NB4 (cell line): Measurements from ENCODE around the gene MADD.

ENCODE experiments used
- DNase-seq: peaks from one replicate; pipeline ENCODE4 v3.0.0; 2010; ENCODE audit warnings: low read depth
- H3K4me3 ChIP-seq: one replicate; pipeline ENCODE4 v1.5.1; 2011; ENCODE audit warnings: mild to moderate bottlenecking, low read depth, low read length, moderate library complexity
- MAX ChIP-seq: IDR thresholded peaks from 2 replicates; pipeline ENCODE4 v1.6.1; 2011; ENCODE audit warnings: low read depth, low read length
- MYC ChIP-seq: IDR thresholded peaks from 2 replicates; pipeline ENCODE4 v1.6.1; 2011; ENCODE audit warnings: low read depth, low read length
- POLR2A ChIP-seq: IDR thresholded peaks from 2 replicates; pipeline ENCODE4 v1.6.1; 2011; ENCODE audit warnings: mild to moderate bottlenecking; ENCODE audit not compliant: insufficient read length; ENCODE audit errors: extremely low read depth
- TF ChIP-seq, protein P1 (sequence below): IDR thresholded peaks from one replicate; pipeline ENCODE4 v1.5.1; 2012; ENCODE audit warnings: low read depth, low read length

MADD gene

DNA sequence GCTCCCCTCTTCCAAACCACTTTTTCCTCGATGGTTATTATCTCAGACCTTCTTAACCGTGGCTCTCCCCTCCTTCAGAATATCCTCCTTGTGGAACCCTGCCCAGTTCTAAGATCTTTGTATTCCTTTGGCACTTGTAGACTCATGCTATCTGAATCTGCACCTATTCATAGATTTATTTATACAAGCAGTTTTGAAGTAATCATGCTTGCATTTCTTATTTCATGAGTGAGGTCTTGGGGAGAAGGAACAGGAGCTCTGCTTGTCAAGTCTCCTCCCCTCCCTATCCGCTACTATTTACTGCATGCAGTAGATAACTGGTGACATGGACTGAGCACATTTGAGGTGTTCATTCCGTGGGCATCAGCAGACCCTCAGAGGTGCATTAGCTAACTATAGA, 5.4 kb upstream of the MADD start:
- H3K4me3 ChIP-seq, result no peak overlapping the region
- DNase-seq, result no peak
- no peak for TF ChIP-seq POLR2A
- TF ChIP-seq, protein P1, sequence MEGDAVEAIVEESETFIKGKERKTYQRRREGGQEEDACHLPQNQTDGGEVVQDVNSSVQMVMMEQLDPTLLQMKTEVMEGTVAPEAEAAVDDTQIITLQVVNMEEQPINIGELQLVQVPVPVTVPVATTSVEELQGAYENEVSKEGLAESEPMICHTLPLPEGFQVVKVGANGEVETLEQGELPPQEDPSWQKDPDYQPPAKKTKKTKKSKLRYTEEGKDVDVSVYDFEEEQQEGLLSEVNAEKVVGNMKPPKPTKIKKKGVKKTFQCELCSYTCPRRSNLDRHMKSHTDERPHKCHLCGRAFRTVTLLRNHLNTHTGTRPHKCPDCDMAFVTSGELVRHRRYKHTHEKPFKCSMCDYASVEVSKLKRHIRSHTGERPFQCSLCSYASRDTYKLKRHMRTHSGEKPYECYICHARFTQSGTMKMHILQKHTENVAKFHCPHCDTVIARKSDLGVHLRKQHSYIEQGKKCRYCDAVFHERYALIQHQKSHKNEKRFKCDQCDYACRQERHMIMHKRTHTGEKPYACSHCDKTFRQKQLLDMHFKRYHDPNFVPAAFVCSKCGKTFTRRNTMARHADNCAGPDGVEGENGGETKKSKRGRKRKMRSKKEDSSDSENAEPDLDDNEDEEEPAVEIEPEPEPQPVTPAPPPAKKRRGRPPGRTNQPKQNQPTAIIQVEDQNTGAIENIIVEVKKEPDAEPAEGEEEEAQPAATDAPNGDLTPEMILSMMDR, result no peak
- no peak for TF ChIP-seq MYC
- TF ChIP-seq MAX, result no peak

DNA sequence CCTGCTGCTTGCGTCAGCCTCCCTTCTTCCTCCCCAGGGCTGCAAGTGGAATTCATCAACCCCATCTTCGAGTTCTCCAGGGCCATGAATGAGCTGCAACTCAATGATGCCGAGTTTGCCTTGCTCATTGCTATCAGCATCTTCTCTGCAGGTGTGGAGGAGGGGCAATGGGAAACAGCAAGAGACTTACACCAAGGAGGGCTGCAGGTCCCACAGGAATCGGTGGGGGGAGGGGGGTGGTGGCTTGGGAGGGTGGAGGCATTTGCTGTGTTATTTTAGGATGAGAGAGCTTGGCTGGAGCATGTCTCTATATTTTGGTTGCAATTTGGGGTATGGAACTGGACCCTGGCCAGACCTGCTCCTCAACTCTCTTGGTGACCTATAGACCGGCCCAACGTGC, 2.1 kb upstream of the MADD start:
- TF ChIP-seq MYC (no peak), POLR2A (no peak), MAX (no peak)
- TF ChIP-seq, protein P1, result no peak
- peak; percentile 53 for DNase-seq
- H3K4me3 ChIP-seq, result peak overlapping the region; percentile 57

DNA sequence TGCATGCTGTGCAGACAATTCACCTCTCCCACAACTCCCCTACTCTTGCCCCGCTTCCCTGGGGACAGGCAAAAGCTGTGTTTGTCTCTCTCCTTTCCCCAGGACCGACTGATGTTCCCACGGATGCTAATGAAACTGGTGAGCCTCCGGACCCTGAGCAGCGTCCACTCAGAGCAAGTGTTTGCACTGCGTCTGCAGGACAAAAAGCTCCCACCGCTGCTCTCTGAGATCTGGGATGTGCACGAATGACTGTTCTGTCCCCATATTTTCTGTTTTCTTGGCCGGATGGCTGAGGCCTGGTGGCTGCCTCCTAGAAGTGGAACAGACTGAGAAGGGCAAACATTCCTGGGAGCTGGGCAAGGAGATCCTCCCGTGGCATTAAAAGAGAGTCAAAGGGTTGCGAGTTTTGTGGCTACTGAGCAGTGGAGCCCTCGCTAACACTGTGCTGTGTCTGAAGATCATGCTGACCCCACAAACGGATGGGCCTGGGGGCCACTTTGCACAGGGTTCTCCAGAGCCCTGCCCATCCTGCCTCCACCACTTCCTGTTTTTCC, 1.4 kb upstream of the MADD start:
- DNase-seq, result no peak
- TF ChIP-seq MAX, result 0 out of 2 replicates have a peak, but pooled peaks have one; percentile 16
- TF ChIP-seq MYC, result no peak; the same call in 1 of the 2 replicates
- TF ChIP-seq, protein P1, result no peak
- peak; percentile 24 for TF ChIP-seq POLR2A
- H3K4me3 ChIP-seq, result peak overlapping the region; percentile 57

DNA sequence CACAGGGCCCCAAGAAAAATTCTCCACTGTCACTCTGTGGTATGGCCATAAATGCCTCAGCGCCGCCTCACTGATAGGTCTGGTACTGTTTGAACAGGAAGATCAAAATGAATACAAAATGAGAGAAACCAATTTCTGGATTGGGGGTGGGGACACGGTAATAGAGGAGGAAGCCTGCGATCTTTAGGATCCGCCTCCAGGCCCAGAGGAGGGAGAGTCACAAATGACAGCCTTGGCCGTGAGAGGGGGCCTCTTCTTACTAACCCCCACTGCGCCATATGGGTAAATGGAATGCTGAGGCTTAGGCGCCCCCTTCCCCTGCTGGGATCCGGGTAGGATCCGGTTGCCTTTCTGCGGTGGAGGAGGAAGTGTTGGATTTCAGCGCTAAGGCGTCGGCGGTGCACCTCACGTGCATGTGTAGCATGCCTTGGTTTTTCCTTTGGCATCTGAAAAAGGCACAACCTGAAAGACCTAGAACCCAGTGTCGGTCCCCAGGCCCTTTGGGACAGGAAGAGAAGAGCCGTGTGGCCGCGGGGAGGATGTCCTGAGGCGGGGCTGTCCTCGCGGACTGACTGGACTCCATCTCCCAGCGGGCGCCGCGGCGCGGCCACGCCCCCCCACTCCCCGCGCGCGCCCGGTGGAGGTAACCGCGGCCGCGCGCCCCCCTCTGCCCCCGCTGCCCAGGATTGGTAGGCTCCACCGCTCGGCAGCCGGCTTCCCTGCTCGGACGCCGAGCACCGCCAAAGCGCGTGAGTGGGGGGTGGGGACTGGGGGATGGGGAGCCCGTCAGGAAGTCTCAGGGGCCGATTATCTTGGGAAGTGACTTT, 718 bp upstream of the MADD start:
- TF ChIP-seq, protein P1, result no peak
- TF ChIP-seq MYC (no peak), POLR2A (peak; percentile 5), MAX (peak; percentile 84; the same call in 1 of the 2 replicates)
- peak overlapping the region; percentile 71 for H3K4me3 ChIP-seq
- peak; percentile 98 for DNase-seq

GRCh38 chr11:47270331-47271271, 668 bp downstream of the MADD start:
- H3K4me3 ChIP-seq, result peak overlapping the region; percentile 94
- DNase-seq, result peak; percentile 63
- no peak for TF ChIP-seq MYC
- no peak for TF ChIP-seq POLR2A
- no peak for TF ChIP-seq MAX
- TF ChIP-seq, protein P1, result no peak
